ENCODE data around the gene CYP2A7.
"Not testable (repeated sequence)": the region's sequence is repeated elsewhere in the genome, so short reads cannot be mapped to it uniquely, and the experiment has no call there.

The CYP2A7 gene

GRCh38 chr19:40842997-40843652, 38.9 kb downstream of the CYP2A7 start:
- not testable (repeated sequence) for DNase-seq (ENCODE audit: low read depth in 2 of 2)

- DNase-seq (ENCODE audit: low read depth in 2 of 2): not testable (repeated sequence)
These were observed 40.0 kb downstream of the CYP2A7 start for GRCh38 chr19:40842012-40842411.

GRCh38 chr19:40838477-40838876, 43.6 kb downstream of the CYP2A7 start:
- not testable (repeated sequence) for DNase-seq (ENCODE audit: low read depth in 2 of 2)

GRCh38 chr19:40836754-40837429, 45.1 kb downstream of the CYP2A7 start:
- DNase-seq (ENCODE audit: low read depth in 2 of 2): no peak

GRCh38 chr19:40833728-40834533, 48.1 kb downstream of the CYP2A7 start:
- DNase-seq (ENCODE audit: low read depth in 2 of 2): not testable (repeated sequence)

GRCh38 chr19:40832431-40832790, 49.6 kb downstream of the CYP2A7 start:
- DNase-seq (ENCODE audit: low read depth in 2 of 2): not testable (repeated sequence)

GRCh38 chr19:40831502-40832430, 50.3 kb downstream of the CYP2A7 start:
- no peak for DNase-seq (ENCODE audit: low read depth in 2 of 2)

- DNase-seq (ENCODE audit: low read depth in 2 of 2): not testable (repeated sequence)
These were observed 51.3 kb downstream of the CYP2A7 start for GRCh38 chr19:40830741-40831140.

- no peak for DNase-seq (ENCODE audit: low read depth in 2 of 2)
These were observed 52.8 kb downstream of the CYP2A7 start for GRCh38 chr19:40829205-40829604.

GRCh38 chr19:40827386-40828247, 54.4 kb downstream of the CYP2A7 start:
- no peak for DNase-seq (ENCODE audit: low read depth in 2 of 2)

- peak; percentile 39 to 46 for DNase-seq (ENCODE audit: low read depth in 2 of 2)
These were observed 55.2 kb downstream of the CYP2A7 start for GRCh38 chr19:40826699-40827385.

GRCh38 chr19:40826312-40826698, 55.7 kb downstream of the CYP2A7 start:
- not testable (repeated sequence) for DNase-seq (ENCODE audit: low read depth in 2 of 2)

- DNase-seq (ENCODE audit: low read depth in 2 of 2): not testable (repeated sequence)
These were observed 56.5 kb downstream of the CYP2A7 start for GRCh38 chr19:40825460-40826095.
